ENCODE data around the gene SLC52A3. TPM values are rescaled to one million over a fixed set of nuclear protein-coding genes. Genes with fewer than 3 reads are reported as not detected.

Gene SLC52A3
- total RNA-seq, 1 experiment from 2014 or later = 0.03 TPM

DNA sequence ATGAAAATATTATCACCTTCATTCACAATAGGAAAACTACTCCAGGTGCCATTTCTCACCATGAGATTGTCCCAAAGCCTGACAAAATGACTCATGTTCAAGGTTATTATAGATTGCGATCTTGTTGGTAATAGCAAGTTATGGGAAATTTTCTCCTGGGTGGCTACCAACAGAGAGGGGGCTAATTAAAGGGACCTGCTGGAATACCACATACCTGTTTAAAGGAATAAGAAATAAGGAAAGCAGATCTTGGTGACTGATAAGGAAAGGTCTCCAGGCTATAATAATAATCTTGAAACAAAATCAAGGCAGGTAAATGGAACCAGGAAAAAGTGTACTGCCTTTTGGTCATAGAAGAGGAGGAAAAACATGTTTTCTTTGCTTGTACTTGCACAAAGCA is 1.4 kb downstream of the SLC52A3 start:
- DNase-seq (ENCODE audit: low spot score) = no peak

GRCh38 chr20:764255-764654 is 4.0 kb downstream of the SLC52A3 start:
- no peak for DNase-seq (ENCODE audit: low spot score)

- DNase-seq (ENCODE audit: low spot score) = no peak
These were observed 6.6 kb downstream of the SLC52A3 start for GRCh38 chr20:761418-762381.

- DNase-seq (ENCODE audit: low spot score) = no peak
These were observed 7.4 kb downstream of the SLC52A3 start for GRCh38 chr20:760751-761417.

DNA sequence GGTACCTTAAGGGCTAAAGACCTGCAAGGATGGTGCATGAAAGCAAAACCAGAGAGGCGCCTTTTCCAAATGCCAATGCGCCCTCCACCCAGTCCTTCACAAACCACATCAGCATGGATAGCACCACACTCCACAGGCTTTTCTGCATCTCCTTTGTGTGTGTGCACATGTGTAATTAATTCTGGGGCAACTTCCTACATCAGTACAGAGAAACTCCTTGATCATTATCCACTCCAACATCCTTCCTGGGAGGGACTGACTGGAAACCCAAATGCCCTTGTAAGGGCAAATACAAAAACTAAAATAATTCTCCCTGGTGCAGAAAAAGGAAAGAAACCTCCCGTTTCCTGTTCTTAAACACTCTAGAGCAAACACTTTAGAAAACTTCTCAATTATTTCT is 10.8 kb downstream of the SLC52A3 start:
- DNase-seq (ENCODE audit: low spot score) = no peak

- no peak for DNase-seq (ENCODE audit: low spot score)
These were observed 12.4 kb downstream of the SLC52A3 start for GRCh38 chr20:755941-756340.

- DNase-seq (ENCODE audit: low spot score) = no peak
These were observed 13.4 kb downstream of the SLC52A3 start for GRCh38 chr20:754904-755303.

GRCh38 chr20:753897-754635 is 14.2 kb downstream of the SLC52A3 start:
- DNase-seq (ENCODE audit: low spot score) = no peak

- DNase-seq (ENCODE audit: low spot score) = no peak
These were observed 15.2 kb downstream of the SLC52A3 start for GRCh38 chr20:753136-753535.

DNA sequence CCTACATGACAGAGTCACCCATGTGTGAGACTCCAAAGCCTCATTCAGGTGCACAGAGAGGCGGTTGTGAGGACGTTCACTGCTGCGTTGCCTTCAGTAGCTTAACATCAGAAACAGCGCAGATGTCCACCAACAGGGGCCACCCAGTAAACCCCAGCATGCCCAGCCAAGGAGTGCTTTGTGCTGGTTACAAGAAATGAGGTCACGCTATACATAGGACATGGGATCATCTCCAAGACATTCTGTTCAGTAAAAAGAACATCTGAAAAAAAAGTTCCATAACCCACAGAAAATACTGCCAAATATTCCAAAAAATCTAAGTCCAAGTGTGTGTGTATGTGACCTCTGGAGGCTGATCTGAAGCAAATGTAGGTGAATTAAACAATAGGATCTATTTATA is 16.0 kb downstream of the SLC52A3 start:
- no peak for DNase-seq (ENCODE audit: low spot score)

DNA sequence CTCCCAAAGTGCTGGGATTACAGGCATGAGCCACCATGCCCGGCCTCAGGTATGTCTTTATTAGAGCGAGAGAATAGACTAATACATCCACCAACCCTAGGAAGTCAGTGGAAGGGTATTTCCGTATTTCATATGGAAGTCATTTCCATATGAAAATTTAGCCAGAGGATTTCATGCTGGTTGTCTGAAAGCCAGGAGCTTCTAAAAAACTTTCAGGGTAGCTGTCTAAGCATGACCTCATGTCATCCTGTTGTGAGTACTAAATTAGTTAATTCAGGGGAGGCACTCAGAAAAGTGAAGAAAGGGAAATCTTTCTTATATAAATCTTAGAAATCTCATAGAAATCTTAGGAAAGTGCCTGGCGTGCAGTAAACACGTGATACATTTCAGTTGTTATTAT is 16.5 kb downstream of the SLC52A3 start:
- no peak for DNase-seq (ENCODE audit: low spot score)

DNA sequence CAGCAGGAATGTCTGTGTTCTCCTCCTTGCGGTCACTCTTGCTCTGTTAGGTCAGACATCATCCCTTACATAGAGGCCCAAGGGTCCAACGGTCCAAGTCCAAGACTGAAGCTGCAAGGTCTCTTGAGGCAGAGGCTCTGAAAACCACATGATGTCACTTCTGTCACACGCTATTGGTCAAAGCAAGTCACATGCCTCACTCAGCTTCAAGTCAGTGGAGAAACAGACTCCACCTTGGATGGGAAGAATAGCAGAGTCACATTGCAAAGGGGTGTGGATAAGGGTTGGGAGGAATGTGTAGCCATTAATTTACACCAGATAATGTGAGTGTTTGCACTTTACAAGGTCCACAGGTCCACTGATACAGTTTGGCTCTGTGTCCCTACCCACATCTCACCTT is 17.5 kb downstream of the SLC52A3 start:
- no peak for DNase-seq (ENCODE audit: low spot score)

- peak; percentile 39 for DNase-seq (ENCODE audit: low spot score)
These were observed 22.5 kb downstream of the SLC52A3 start for GRCh38 chr20:745683-746301.

- DNase-seq (ENCODE audit: low spot score) = no peak
These were observed 26.1 kb downstream of the SLC52A3 start for GRCh38 chr20:742156-742555.

- no peak for DNase-seq (ENCODE audit: low spot score)
These were observed 26.7 kb downstream of the SLC52A3 start for GRCh38 chr20:741620-742019.

GRCh38 chr20:740162-740561 is 28.1 kb downstream of the SLC52A3 start:
- DNase-seq (ENCODE audit: low spot score) = no peak

GRCh38 chr20:739736-740135 is 28.6 kb downstream of the SLC52A3 start:
- DNase-seq (ENCODE audit: low spot score) = no peak

DNA sequence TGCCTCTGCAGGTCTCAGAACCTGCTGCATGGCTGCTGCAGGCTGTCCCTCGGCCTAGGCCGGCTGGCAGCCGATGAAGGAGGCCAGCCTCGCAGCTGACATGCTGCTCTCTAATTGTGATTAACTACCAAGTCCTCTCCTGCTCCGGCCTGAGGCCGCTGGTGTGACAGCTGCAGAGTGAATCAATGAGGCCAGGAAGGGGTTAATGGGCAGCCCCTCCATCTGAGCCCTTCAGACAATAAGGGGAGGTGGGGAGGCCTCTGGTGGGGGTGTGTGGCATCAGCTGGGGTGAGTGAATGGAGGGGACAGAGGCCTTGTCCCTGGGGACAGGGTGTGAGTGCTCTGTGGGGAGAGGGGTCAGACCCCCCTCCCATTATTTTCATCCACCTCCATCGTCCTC is 34.4 kb downstream of the SLC52A3 start:
- no peak for DNase-seq (ENCODE audit: low spot score)

- no peak for DNase-seq (ENCODE audit: low spot score)
These were observed 35.6 kb downstream of the SLC52A3 start for GRCh38 chr20:732727-733126.

GRCh38 chr20:731891-732560 is 36.3 kb downstream of the SLC52A3 start:
- DNase-seq (ENCODE audit: low spot score) = no peak

- no peak for DNase-seq (ENCODE audit: low spot score)
These were observed 38.3 kb downstream of the SLC52A3 start for GRCh38 chr20:730005-730404.

Data from A172 (cell line).